Transverse colon (tissue), 4 donors: Measurements from ENCODE around the gene BCAN.

ENCODE experiments used
- EP300 ChIP-seq: sonication (generic); formaldehyde crosslinking; IDR thresholded peaks from one replicate; pipeline ENCODE4 v1.6.1; 2017; ENCODE audit warnings: antibody characterized with exemption, low read depth
- POLR2A ChIP-seq: fragments of 450-650 bp; IDR thresholded peaks from one replicate; pipeline ENCODE4 v1.6.1; 2016; ENCODE audit warnings: antibody characterized with exemption, mild to moderate bottlenecking, moderate library complexity
- POLR2AphosphoS5 ChIP-seq, 3 donors: sonication (generic); formaldehyde crosslinking; IDR thresholded peaks; one replicate each; pipeline ENCODE4 v1.6.1; 2016; ENCODE audit warnings: antibody characterized with exemption in 3 of 3
- TF ChIP-seq, protein P1 (sequence below), 5 experiments: fragments of 200-600 bp in 3 of 5; fragments of 450-650 bp in 2 of 5; sonication (generic) in 3 of 5; IDR thresholded peaks; 1 replicate in 2 of 5; 2 replicates in 3 of 5; pipeline ENCODE4 v1.5.1; 2016 to 2017; ENCODE audit warnings: antibody characterized with exemption in 5 of 5, inconsistent platforms in 3 of 5, mild to moderate bottlenecking in 2 of 5, moderate library complexity in 1 of 5

DNA sequence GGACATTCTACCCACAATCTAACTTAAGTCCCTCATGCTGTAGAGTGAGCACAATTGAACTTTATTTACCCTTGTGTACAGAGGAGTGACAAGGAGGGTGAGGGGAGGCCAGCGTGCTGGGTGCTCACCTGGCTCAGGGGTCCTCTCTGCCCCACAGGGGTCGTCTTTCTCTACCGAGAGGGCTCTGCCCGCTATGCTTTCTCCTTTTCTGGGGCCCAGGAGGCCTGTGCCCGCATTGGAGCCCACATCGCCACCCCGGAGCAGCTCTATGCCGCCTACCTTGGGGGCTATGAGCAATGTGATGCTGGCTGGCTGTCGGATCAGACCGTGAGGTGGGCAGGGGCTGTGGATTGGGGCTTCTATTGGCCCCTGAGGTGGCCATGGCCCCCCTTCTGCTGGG, 5.4 kb downstream of the BCAN start:
- TF ChIP-seq, protein P1, sequence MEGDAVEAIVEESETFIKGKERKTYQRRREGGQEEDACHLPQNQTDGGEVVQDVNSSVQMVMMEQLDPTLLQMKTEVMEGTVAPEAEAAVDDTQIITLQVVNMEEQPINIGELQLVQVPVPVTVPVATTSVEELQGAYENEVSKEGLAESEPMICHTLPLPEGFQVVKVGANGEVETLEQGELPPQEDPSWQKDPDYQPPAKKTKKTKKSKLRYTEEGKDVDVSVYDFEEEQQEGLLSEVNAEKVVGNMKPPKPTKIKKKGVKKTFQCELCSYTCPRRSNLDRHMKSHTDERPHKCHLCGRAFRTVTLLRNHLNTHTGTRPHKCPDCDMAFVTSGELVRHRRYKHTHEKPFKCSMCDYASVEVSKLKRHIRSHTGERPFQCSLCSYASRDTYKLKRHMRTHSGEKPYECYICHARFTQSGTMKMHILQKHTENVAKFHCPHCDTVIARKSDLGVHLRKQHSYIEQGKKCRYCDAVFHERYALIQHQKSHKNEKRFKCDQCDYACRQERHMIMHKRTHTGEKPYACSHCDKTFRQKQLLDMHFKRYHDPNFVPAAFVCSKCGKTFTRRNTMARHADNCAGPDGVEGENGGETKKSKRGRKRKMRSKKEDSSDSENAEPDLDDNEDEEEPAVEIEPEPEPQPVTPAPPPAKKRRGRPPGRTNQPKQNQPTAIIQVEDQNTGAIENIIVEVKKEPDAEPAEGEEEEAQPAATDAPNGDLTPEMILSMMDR (IDR thresholded peaks at IDR 0.05): no peak
- TF ChIP-seq POLR2A (no peak), EP300 (no peak), POLR2AphosphoS5 (IDR thresholded peaks at IDR 0.05) (no peak)
